CD4-positive, CD25-positive, alpha-beta regulatory T cell (primary cell): ENCODE results near the gene PCED1B. TPM values are rescaled to one million over a fixed set of nuclear protein-coding genes. Genes with fewer than 3 reads are reported as not detected.
"Not testable (repeated sequence)": the region's sequence is repeated elsewhere in the genome, so short reads cannot be mapped to it uniquely, and the experiment has no call there.

Experiments used
- ATAC-seq, 2 donors: fragments of 150-1000 bp; cut with Tn5 transposase; one replicate each; pipeline ENCODE4 v1.10.0; 2021; ENCODE audit warnings: low read depth in 2 of 2, moderate number of reproducible peaks in 2 of 2, moderate library complexity in 1 of 2
- DNase-seq, 3 donors: peaks; one replicate each; pipeline versions ENCODE4 v3.0.0 to v3.0.0-alpha.2; 2012 to 2022; ENCODE audit warnings: mixed read lengths in 1 of 3
- H3K27ac ChIP-seq: one replicate; pipeline ENCODE4 v1.7.0; 2013; ENCODE audit warnings: mild to moderate bottlenecking, low read length; ENCODE audit not compliant: insufficient read depth, poor library complexity, severe bottlenecking
- H3K27me3 ChIP-seq: one replicate; pipeline ENCODE4 v1.7.0; 2013; ENCODE audit warnings: low read length; ENCODE audit not compliant: control insufficient read depth, insufficient read depth
- H3K36me3 ChIP-seq: one replicate; pipeline ENCODE4 v1.7.0; 2013; ENCODE audit warnings: mild to moderate bottlenecking, low read length, moderate library complexity; ENCODE audit not compliant: control insufficient read depth, insufficient read depth
- H3K4me1 ChIP-seq: 2 replicates; pipeline ENCODE4 v1.7.0; 2013; ENCODE audit warnings: mild to moderate bottlenecking, low read length; ENCODE audit not compliant: insufficient read depth, control insufficient read depth, poor library complexity, severe bottlenecking
- H3K4me3 ChIP-seq: one replicate; pipeline ENCODE4 v1.7.0; 2013; ENCODE audit warnings: low read depth, mild to moderate bottlenecking, low read length, moderate library complexity
- H3K9me3 ChIP-seq, 2 experiments: 1 replicate in 1 of 2; 2 replicates in 1 of 2; pipeline ENCODE4 v1.7.0; 2013; ENCODE audit warnings: low read length in 2 of 2, mild to moderate bottlenecking in 1 of 2, moderate library complexity in 1 of 2; ENCODE audit not compliant: control insufficient read depth in 2 of 2
- H3K27ac Mint-ChIP-seq, 3 donors: one replicate each; pipeline ENCODE4 v1.8.0; 2020 to 2022; ENCODE audit warnings: mild to moderate bottlenecking in 3 of 3, mixed read lengths in 3 of 3, moderate library complexity in 2 of 3
- H3K27me3 Mint-ChIP-seq: one replicate; pipeline ENCODE4 v1.8.0; 2022; ENCODE audit warnings: mild to moderate bottlenecking, mixed read lengths
- H3K36me3 Mint-ChIP-seq: one replicate; pipeline ENCODE4 v1.8.0; 2020; ENCODE audit warnings: mixed read lengths
- H3K4me1 Mint-ChIP-seq, 4 donors: one replicate each; pipeline ENCODE4 v1.8.0; 2020 to 2022; ENCODE audit warnings: mixed read lengths in 4 of 4, mild to moderate bottlenecking in 1 of 4
- H3K4me3 Mint-ChIP-seq, 4 donors: one replicate each; pipeline ENCODE4 v1.8.0; 2020 to 2022; ENCODE audit warnings: mild to moderate bottlenecking in 4 of 4, mixed read lengths in 4 of 4, moderate library complexity in 3 of 4
- H3K9me3 Mint-ChIP-seq, 7 donors: one replicate each; pipeline ENCODE4 v1.8.0; 2020 to 2022; ENCODE audit warnings: mixed read lengths in 7 of 7, mild to moderate bottlenecking in 3 of 7, moderate library complexity in 2 of 7
- polyA plus RNA-seq, 4 donors: library from polyadenylated mRNA; unstranded; fragments of 300-500 nt; fragmentation: Illumina TruSeq; gene quantifications; one replicate each; pipeline ENCODE4 v1.2.3, GENCODE V29; 2021
- total RNA-seq: library from RNA; stranded (reverse); gene quantifications from one replicate; pipeline ENCODE4 v1.2.3, GENCODE V29; 2022

The PCED1B gene
- total and polyA plus RNA-seq, 5 donors from 2014 or later, result 56.7 to 74.5 (median 64.9) TPM

GRCh38 chr12:47213396-47213795, 134.0 kb downstream of the PCED1B start:
- Histone ChIP-seq H3K4me1 (peaks cover 61% of the 10 kb centered on the region), H3K27me3 (no peaks in the 10 kb centered on the region), H3K27ac (peak overlapping the region; percentile 74), H3K9me3 (no peaks in the 10 kb centered on the region), H3K36me3 (peaks cover 20% of the 10 kb centered on the region), H3K4me3 (peak overlapping the region; percentile 99)
- no peaks in the 10 kb centered on the region for H3K27me3 Mint-ChIP-seq
- peaks cover 37% of the 10 kb centered on the region for H3K36me3 Mint-ChIP-seq
- DNase-seq, result no peak
- H3K4me3 Mint-ChIP-seq, result peak overlapping the region; percentile 97 to 99 (median 98)
- no peak for ATAC-seq
- peaks cover 7 to 35% (median 21%) of the 10 kb centered on the region in 4 donors for H3K4me1 Mint-ChIP-seq
- peak overlapping the region; percentile 83 to 94 (median 88) for H3K27ac Mint-ChIP-seq
- no peaks in the 10 kb centered on the region for H3K9me3 Mint-ChIP-seq

- Mint-ChIP-seq H3K36me3 (peaks cover 34% of the 10 kb centered on the region), H3K4me1 (peaks cover 7 to 29% (median 15%) of the 10 kb centered on the region in 4 donors), H3K4me3 (peak overlapping the region; percentile 97 to 99 (median 98)), H3K27ac (peak overlapping the region; percentile 67 to 94 (median 88)), H3K9me3 (no peaks in the 10 kb centered on the region), H3K27me3 (no peaks in the 10 kb centered on the region)
- ATAC-seq, result no peak
- H3K36me3 ChIP-seq, result peaks cover 13% of the 10 kb centered on the region
- peak overlapping the region; percentile 74 for H3K27ac ChIP-seq
- H3K4me3 ChIP-seq, result peak overlapping the region; percentile 99
- no peaks in the 10 kb centered on the region for H3K9me3 ChIP-seq
- peaks cover 60% of the 10 kb centered on the region for H3K4me1 ChIP-seq
- peak in 1 of 3 donors; percentile 66 for DNase-seq
- no peaks in the 10 kb centered on the region for H3K27me3 ChIP-seq
Measured at GRCh38 chr12:47214001-47214619, 134.7 kb downstream of the PCED1B start.

- Histone ChIP-seq H3K27ac (peak overlapping the region; percentile 74), H3K9me3 (no peaks in the 10 kb centered on the region), H3K36me3 (peaks cover 6% of the 10 kb centered on the region), H3K27me3 (no peaks in the 10 kb centered on the region), H3K4me3 (peak overlapping the region; percentile 99), H3K4me1 (peaks cover 61% of the 10 kb centered on the region)
- Mint-ChIP-seq H3K4me3 (peak overlapping the region; percentile 97 to 99 (median 98)), H3K27ac (peak overlapping the region; percentile 94 to 96 (median 96)), H3K36me3 (peaks cover 35% of the 10 kb centered on the region), H3K9me3 (no peaks in the 10 kb centered on the region), H3K4me1 (peaks cover 3 to 27% (median 15%) of the 10 kb centered on the region in 4 donors), H3K27me3 (no peaks in the 10 kb centered on the region)
- DNase-seq (peak in 1 of 3 donors; percentile 61), ATAC-seq (no peak)
Measured at GRCh38 chr12:47214771-47215170, 135.3 kb downstream of the PCED1B start.

- H3K36me3 ChIP-seq, result peaks cover 7% of the 10 kb centered on the region
- DNase-seq, result peak; percentile 45 to 99 (median 76)
- peak overlapping the region; percentile 99 for H3K4me3 ChIP-seq
- H3K4me3 Mint-ChIP-seq, result peak overlapping the region; percentile 97 to 99 (median 98)
- peaks cover 60% of the 10 kb centered on the region for H3K4me1 ChIP-seq
- peak overlapping the region; percentile 74 for H3K27ac ChIP-seq
- H3K27ac Mint-ChIP-seq, result peak overlapping the region; percentile 84 to 94 (median 94)
- no peaks in the 10 kb centered on the region for H3K9me3 ChIP-seq
- no peaks in the 10 kb centered on the region for H3K27me3 Mint-ChIP-seq
- H3K36me3 Mint-ChIP-seq, result peaks cover 40% of the 10 kb centered on the region
- ATAC-seq, result peak; percentile 74 to 79
- H3K4me1 Mint-ChIP-seq, result peaks cover 5 to 26% (median 18%) of the 10 kb centered on the region in 4 donors
- peaks cover 0 to 1% (median 0%) of the 10 kb centered on the region in 7 donors for H3K9me3 Mint-ChIP-seq
- no peaks in the 10 kb centered on the region for H3K27me3 ChIP-seq
Measured at GRCh38 chr12:47216150-47216677, 136.8 kb downstream of the PCED1B start.

GRCh38 chr12:47217595-47217869, 138.1 kb downstream of the PCED1B start:
- H3K27me3 Mint-ChIP-seq, H3K27me3 ChIP-seq, H3K9me3 ChIP-seq, ATAC-seq, H3K9me3 Mint-ChIP-seq: not testable (repeated sequence)
- H3K27ac Mint-ChIP-seq, result peak overlapping the region; percentile 84 to 94 (median 94)
- peaks cover 11 to 30% (median 23%) of the 10 kb centered on the region in 4 donors for H3K4me1 Mint-ChIP-seq
- H3K27ac ChIP-seq, result peak overlapping the region; percentile 74
- peaks cover 61% of the 10 kb centered on the region for H3K4me1 ChIP-seq
- peak overlapping the region; percentile 97 to 99 (median 98) for H3K4me3 Mint-ChIP-seq
- H3K36me3 ChIP-seq, result peaks cover 13% of the 10 kb centered on the region
- peaks cover 38% of the 10 kb centered on the region for H3K36me3 Mint-ChIP-seq
- peak overlapping the region; percentile 99 for H3K4me3 ChIP-seq
- peak in 1 of 3 donors; percentile 67 for DNase-seq

GRCh38 chr12:47218191-47218654, 138.8 kb downstream of the PCED1B start:
- peaks cover 18 to 37% (median 28%) of the 10 kb centered on the region in 4 donors for H3K4me1 Mint-ChIP-seq
- H3K27ac Mint-ChIP-seq, result peak overlapping the region; percentile 84 to 94 (median 94)
- H3K27ac ChIP-seq, result peak overlapping the region; percentile 74
- peak overlapping the region; percentile 97 to 99 (median 98) for H3K4me3 Mint-ChIP-seq
- peak in 1 of 2 donors; percentile 9 for ATAC-seq
- H3K4me1 ChIP-seq, result peaks cover 65% of the 10 kb centered on the region
- peaks cover 13% of the 10 kb centered on the region for H3K36me3 ChIP-seq
- H3K4me3 ChIP-seq, result peak overlapping the region; percentile 99
- DNase-seq, result peak in 1 of 3 donors; percentile 80
- H3K27me3 Mint-ChIP-seq, result no peaks in the 10 kb centered on the region
- H3K27me3 ChIP-seq, result no peaks in the 10 kb centered on the region
- no peaks in the 10 kb centered on the region for H3K9me3 ChIP-seq
- peaks cover 0 to 1% (median 0%) of the 10 kb centered on the region in 7 donors for H3K9me3 Mint-ChIP-seq
- peaks cover 44% of the 10 kb centered on the region for H3K36me3 Mint-ChIP-seq

- DNase-seq, result no peak
- H3K4me3 Mint-ChIP-seq, result peak overlapping the region; percentile 97 to 99 (median 98)
- Histone ChIP-seq H3K27ac (peak overlapping the region; percentile 74), H3K4me1 (peaks cover 73% of the 10 kb centered on the region), H3K9me3 (no peaks in the 10 kb centered on the region), H3K36me3 (peaks cover 19% of the 10 kb centered on the region), H3K4me3 (peak overlapping the region; percentile 99), H3K27me3 (no peaks in the 10 kb centered on the region)
- H3K36me3 Mint-ChIP-seq, result peaks cover 40% of the 10 kb centered on the region
- no peak for ATAC-seq
- H3K4me1 Mint-ChIP-seq, result peaks cover 26 to 45% (median 36%) of the 10 kb centered on the region in 4 donors
- H3K27ac Mint-ChIP-seq, result peak overlapping the region; percentile 87 to 94 (median 93)
- H3K27me3 Mint-ChIP-seq, result no peaks in the 10 kb centered on the region
- H3K9me3 Mint-ChIP-seq, result peaks cover 0 to 1% (median 0%) of the 10 kb centered on the region in 7 donors
Measured at GRCh38 chr12:47219243-47219642, 139.8 kb downstream of the PCED1B start.
